Measurements from ENCODE around the gene FZR1. TPM values are rescaled to one million over a fixed set of nuclear protein-coding genes. Genes with fewer than 3 reads are reported as not detected.

Gene FZR1
- total and polyA plus RNA-seq, 9 of the 15 experiments (the other 6 are each of a cell fraction or from before 2014, with no cell fraction given), result 0.18 to 48.0 (median 22.2) TPM

DNA sequence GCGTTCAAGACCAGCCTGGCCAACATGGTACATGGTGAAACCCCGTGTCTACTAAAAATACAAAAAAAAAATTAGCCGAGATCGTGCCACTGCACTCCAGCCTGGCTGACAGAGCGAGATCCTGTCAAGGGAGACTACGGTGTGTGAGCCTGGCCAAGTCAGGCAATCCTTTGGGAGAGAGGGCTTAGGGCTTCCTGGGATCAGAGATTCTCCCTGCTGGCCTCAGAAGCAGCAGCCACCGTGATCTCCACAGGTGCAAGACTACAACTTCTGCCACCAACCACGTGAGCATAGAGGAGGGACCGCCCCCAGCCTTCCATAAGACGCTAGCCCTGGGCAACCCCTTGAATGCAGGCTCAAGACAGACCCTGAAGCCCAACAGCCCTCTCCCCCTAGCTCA is 43.7 kb downstream of the FZR1 start:
- intact Hi-C loops (cut with micrococcal nuclease), result loop anchor here (10.0 kb wide), 1 partner anchor 55 kb away; the partner anchor contains the start of gene TBXA2R
- no peaks in the 10 kb centered on the region for H3K27me3 ChIP-seq (ENCODE audit: control insufficient read depth in 2 of 2, insufficient read depth in 2 of 2, low read length in 2 of 2)
- H2AFZ ChIP-seq (ENCODE audit: low read depth, low read length), result no peak overlapping the region
- H3K27ac ChIP-seq (ENCODE audit: extremely low read depth, low read depth, low read length), result no peak overlapping the region
- peaks cover 5% of the 10 kb centered on the region; the same call in 1 of the 2 replicates for H4K20me1 ChIP-seq (replicated peaks; ENCODE audit: control insufficient read depth, insufficient read depth, low read length)
- FAIRE-seq (no peak), DNase-seq (ENCODE audit: extremely low read depth in 1 of 4, low spot score in 3 of 4) (no peak), ATAC-seq (no peak)
- in situ Hi-C loops (cut with MboI), result no loop called here
- 80% methylated on average over 10 of the region's 10 CpGs for WGBS (ENCODE audit: insufficient coverage, low coverage, missing lambda C conversion rate)
- ChIA-PET CTCF (ENCODE audit: low intra/inter-chr PET ratio) (no interaction called here), POLR2A (interaction anchor here (1.5 to 2.4 kb wide), 2 partner anchors 7 to 10 kb away, joined by 3 to 9 read pairs; partner anchors contain the start of gene MFSD12)
- H3K9ac ChIP-seq (ENCODE audit: insufficient read depth in 1 of 2, low read depth in 2 of 2, low read length in 2 of 2), result no peak overlapping the region
- H3K79me2 ChIP-seq (ENCODE audit: control insufficient read depth, insufficient read depth, low read length), result peaks cover 17% of the 10 kb centered on the region
- BruUV-seq (replicated peaks), result no TSS peak
- no peaks in the 10 kb centered on the region for H3K9me1 ChIP-seq (ENCODE audit: control insufficient read depth, insufficient read depth, low read length)
- TF ChIP-seq DNMT1 (IDR thresholded peaks at IDR 0.05) (no peak), IFI16 (CRISPR knock-in tag; IDR thresholded peaks at IDR 0.05) (no peak), ZNF354B (CRISPR knock-in tag; IDR thresholded peaks at IDR 0.05) (no peak), SMARCC2 (IDR thresholded peaks at IDR 0.05; ENCODE audit: low read depth) (no peak), SNIP1 (IDR thresholded peaks at IDR 0.05; ENCODE audit: low read depth) (no peak)
- TF ChIP-seq, protein P1, sequence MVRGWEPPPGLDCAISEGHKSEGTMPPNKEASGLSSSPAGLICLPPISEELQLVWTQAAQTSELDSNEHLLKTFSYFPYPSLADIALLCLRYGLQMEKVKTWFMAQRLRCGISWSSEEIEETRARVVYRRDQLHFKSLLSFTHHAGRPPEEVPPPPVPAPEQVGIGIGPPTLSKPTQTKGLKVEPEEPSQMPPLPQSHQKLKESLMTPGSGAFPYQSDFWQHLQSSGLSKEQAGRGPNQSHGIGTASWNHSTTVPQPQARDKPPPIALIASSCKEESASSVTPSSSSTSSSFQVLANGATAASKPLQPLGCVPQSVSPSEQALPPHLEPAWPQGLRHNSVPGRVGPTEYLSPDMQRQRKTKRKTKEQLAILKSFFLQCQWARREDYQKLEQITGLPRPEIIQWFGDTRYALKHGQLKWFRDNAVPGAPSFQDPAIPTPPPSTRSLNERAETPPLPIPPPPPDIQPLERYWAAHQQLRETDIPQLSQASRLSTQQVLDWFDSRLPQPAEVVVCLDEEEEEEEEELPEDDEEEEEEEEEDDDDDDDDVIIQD (CRISPR knock-in tag; IDR thresholded peaks at IDR 0.05), result no peak
- H3K9me3 ChIP-seq (replicated peaks; ENCODE audit: control insufficient read depth, insufficient read depth, low read depth, low read length), result no peaks in the 10 kb centered on the region
- H3K4me2 ChIP-seq (ENCODE audit: insufficient read depth, low read length), result no peak overlapping the region
- H3K4me1 ChIP-seq (replicated peaks in 1 of 2; ENCODE audit: control insufficient read depth in 2 of 2, insufficient read depth in 2 of 2, low read length in 2 of 2), result peaks cover 0 to 59% of the 10 kb centered on the region in 2 experiments; a peak in 3 of 5 replicates
- H3K36me3 ChIP-seq (ENCODE audit: control insufficient read depth, insufficient read depth, low read length), result peaks cover 66% of the 10 kb centered on the region
- H3K4me3 ChIP-seq, result no peak overlapping the region
